ENCODE measurements around the gene TMTC1. TPM values are rescaled to one million over a fixed set of nuclear protein-coding genes. Genes with fewer than 3 reads are reported as not detected.
"Not testable (repeated sequence)": the region's sequence is repeated elsewhere in the genome, so short reads cannot be mapped to it uniquely, and the experiment has no call there.

TMTC1 gene
- total RNA-seq, 1 donor from 2014 or later, result 0.49 TPM

DNA sequence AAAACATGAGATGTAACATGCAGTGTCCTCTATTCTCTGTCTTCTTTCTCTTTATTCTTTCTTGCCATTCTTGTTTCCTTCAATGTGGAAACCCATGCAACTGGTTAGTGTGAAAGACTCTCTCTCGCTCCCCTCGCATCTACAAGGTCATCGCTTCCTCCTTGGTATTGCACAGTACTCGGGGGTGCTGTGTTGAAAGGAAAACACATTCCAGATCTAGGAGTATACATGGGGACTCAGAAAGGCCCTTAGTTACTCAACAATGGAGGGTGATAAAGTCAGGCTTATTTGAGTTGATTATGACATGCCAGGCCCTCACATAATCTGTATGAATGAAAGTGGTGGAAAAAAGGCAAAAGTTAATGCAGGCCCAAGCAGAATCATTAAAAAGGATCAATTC, 210.8 kb downstream of the TMTC1 start:
- H3K27ac Mint-ChIP-seq, result no peak overlapping the region
- H3K9me3 Mint-ChIP-seq, result no peaks in the 10 kb centered on the region
- H3K27me3 Mint-ChIP-seq, result no peaks in the 10 kb centered on the region
- H3K36me3 Mint-ChIP-seq (ENCODE audit: low read depth), result no peaks in the 10 kb centered on the region
- no peaks in the 10 kb centered on the region for H3K4me1 Mint-ChIP-seq
- intact Hi-C loops (cut with micrococcal nuclease), result no loop called here
- DNase-seq, result no peak
- H3K4me3 Mint-ChIP-seq, result no peak overlapping the region

DNA sequence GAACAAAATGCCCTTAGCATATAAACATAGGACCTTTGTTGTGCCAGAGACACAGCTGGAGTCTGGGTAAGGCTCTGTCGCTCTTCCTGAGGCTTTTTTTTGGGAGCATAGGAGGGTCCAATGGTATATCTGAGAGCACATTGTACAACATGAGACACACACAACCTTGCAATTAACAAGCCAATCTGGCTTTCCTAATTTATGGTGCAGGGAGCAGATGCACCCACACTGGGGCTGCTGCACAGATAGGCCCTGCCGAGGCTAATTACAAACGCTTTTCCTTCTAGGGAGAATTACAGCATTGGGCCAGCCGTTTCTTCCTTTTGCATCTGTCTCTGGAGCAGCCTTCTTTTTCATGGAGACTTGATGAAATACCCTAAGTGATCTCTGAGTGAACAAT, 211.3 kb downstream of the TMTC1 start:
- H3K27ac Mint-ChIP-seq, result no peak overlapping the region
- H3K4me1 Mint-ChIP-seq, result no peaks in the 10 kb centered on the region
- H3K9me3 Mint-ChIP-seq, result no peaks in the 10 kb centered on the region
- no peaks in the 10 kb centered on the region for H3K36me3 Mint-ChIP-seq (ENCODE audit: low read depth)
- no peak for DNase-seq
- no peaks in the 10 kb centered on the region for H3K27me3 Mint-ChIP-seq
- no peak overlapping the region for H3K4me3 Mint-ChIP-seq
- intact Hi-C loops (cut with micrococcal nuclease), result no loop called here

DNA sequence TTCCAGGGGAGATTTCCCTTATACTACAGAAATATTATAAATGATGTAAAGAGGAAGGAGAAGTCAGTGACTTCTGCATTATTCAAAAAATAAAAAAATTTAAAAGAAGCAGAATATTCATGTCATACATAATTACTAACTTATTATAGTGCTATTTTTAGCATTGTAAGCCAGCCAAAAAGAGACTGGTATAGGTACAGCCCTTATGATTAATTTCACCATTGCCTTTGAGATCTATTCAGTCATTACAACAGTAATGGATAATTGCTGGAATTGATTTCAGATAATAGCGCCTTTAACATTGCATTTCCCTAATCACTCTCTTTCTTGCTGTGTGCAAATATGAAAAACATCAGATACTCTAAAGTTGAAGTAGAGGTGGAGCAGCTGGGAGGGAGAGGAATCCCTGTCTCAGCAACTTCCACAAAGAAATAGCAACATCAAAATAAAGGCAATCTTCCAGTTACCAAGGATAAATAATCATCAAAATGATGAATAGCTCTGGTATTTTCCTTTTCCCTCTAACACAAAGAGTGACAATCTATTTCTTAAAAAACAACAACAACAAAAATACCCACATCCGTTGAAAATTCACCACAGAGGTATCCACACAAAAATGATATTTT, 214.5 kb downstream of the TMTC1 start:
- H3K4me1 Mint-ChIP-seq, result no peaks in the 10 kb centered on the region
- intact Hi-C loops (cut with micrococcal nuclease), result no loop called here
- H3K9me3 Mint-ChIP-seq, result no peaks in the 10 kb centered on the region
- DNase-seq, result no peak
- no peaks in the 10 kb centered on the region for H3K36me3 Mint-ChIP-seq (ENCODE audit: low read depth)
- no peak overlapping the region for H3K27ac Mint-ChIP-seq
- no peak overlapping the region for H3K4me3 Mint-ChIP-seq
- peaks cover 2% of the 10 kb centered on the region for H3K27me3 Mint-ChIP-seq

DNA sequence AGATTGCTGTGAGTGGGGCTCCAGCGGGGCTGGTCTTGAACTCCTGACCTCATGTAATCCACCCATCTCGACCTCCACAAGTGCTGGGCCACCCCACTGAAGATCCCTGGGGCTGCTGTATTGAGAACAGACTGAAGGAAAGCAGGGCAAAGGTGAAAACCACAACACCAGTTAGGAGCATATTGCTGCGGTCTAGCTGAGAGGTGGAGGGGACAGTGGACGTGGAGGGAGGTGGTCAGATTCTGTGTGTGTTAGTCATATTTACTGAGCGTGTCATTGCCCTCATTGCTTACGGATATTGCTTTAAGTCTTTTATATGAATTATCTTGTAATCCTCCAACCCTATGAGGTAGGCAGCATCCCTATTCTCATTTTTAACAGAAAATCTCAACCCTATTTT, 217.3 kb downstream of the TMTC1 start:
- DNase-seq, result no peak
- Mint-ChIP-seq H3K27ac (no peak overlapping the region), H3K4me3 (no peak overlapping the region), H3K27me3 (peaks cover 7% of the 10 kb centered on the region), H3K36me3 (ENCODE audit: low read depth) (no peaks in the 10 kb centered on the region), H3K9me3 (no peaks in the 10 kb centered on the region), H3K4me1 (peaks cover 4% of the 10 kb centered on the region)
- intact Hi-C loops (cut with micrococcal nuclease), result no loop called here

DNA sequence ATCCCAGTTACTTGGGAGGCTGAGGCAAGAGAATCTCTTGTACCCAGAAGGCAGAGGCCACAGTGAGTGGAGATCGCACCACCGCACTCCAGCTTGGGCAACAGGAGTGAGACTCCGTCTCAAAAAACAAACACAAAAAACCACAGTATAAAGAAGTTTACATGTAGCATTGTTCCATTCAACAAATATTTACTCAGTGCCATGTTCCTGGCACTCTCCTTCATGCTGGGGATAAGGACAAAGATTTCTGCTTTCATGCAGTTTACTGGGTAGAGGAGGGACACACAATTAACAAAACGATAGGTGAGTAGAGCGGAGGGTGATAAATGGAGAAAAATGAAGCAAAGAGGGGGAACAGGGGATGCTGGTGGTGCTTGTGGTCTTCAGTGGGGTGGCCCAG, 218.0 kb downstream of the TMTC1 start:
- no peak for DNase-seq
- no peak overlapping the region for H3K4me3 Mint-ChIP-seq
- no peak overlapping the region for H3K27ac Mint-ChIP-seq
- H3K9me3 Mint-ChIP-seq, result no peaks in the 10 kb centered on the region
- intact Hi-C loops (cut with micrococcal nuclease), result no loop called here
- peaks cover 4% of the 10 kb centered on the region for H3K4me1 Mint-ChIP-seq
- H3K36me3 Mint-ChIP-seq (ENCODE audit: low read depth), result no peaks in the 10 kb centered on the region
- H3K27me3 Mint-ChIP-seq, result peaks cover 7% of the 10 kb centered on the region

DNA sequence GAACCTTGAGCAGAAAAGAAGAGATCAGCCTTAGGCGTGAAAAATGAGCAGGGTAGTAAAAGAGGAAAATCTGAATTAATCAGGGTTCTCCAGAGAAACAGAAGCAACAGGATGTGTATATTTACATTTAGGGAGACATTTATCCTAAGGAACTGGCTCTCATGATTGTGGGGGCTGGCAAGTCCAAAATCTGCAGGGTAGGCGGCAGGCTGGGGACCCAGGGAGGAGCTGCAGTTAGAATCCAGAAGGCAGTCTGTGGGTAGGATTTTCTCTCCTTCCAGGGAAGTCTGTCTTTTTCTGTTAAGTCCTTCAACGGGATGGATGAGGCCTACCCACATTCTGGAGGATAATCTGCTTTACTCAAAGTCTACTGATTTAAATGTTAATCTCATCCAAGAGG, 218.8 kb downstream of the TMTC1 start:
- no peak overlapping the region for H3K4me3 Mint-ChIP-seq
- H3K36me3 Mint-ChIP-seq (ENCODE audit: low read depth), result no peaks in the 10 kb centered on the region
- no peak overlapping the region for H3K27ac Mint-ChIP-seq
- peaks cover 7% of the 10 kb centered on the region for H3K27me3 Mint-ChIP-seq
- intact Hi-C loops (cut with micrococcal nuclease), result no loop called here
- DNase-seq, result no peak
- H3K9me3 Mint-ChIP-seq, result no peaks in the 10 kb centered on the region
- H3K4me1 Mint-ChIP-seq, result peaks cover 4% of the 10 kb centered on the region

DNA sequence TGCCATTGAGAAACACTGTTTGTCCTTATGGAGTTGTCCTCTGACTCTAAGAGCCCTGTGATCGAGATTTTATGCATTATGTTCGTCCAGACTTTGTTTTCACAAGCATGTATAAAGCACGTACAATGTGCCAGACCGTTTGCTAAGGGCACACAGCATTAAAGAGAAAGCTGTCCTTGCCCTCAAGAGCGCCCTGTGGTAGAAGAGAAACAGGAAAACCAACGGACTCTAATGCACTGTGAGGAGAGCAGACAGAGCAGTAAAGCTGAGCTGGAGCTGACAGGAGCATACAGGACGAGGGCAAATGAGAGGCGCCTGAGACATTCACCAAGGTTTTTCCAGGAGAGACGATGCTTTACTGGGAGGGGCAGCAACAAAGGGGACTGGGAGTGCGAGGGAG, 220.1 kb downstream of the TMTC1 start:
- H3K4me3 Mint-ChIP-seq, result peak overlapping the region; percentile 61
- no peaks in the 10 kb centered on the region for H3K9me3 Mint-ChIP-seq
- peaks cover 7% of the 10 kb centered on the region for H3K27me3 Mint-ChIP-seq
- peaks cover 4% of the 10 kb centered on the region for H3K4me1 Mint-ChIP-seq
- no peak for DNase-seq
- intact Hi-C loops (cut with micrococcal nuclease), result no loop called here
- H3K27ac Mint-ChIP-seq, result no peak overlapping the region
- H3K36me3 Mint-ChIP-seq (ENCODE audit: low read depth), result no peaks in the 10 kb centered on the region

DNA sequence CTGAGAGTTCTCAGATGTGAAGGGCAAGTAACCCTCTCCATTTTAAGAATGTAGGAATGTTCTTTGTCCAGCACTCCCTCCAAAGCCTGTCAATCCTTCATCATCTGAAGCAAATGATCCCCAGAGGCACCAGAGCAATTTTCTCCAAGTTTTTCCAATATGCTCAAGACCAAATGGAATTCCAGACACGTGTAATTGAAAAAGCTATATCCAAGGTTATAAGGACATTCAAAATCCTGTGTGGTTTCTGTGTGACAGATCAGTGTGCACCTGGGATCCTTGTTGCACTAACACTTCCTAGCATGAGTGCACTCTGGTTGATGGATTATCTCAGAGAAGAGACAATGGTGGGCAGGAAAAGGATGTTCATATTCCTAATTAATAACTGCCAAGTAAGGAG, 220.7 kb downstream of the TMTC1 start:
- intact Hi-C loops (cut with micrococcal nuclease), result no loop called here
- Mint-ChIP-seq H3K27me3 (peaks cover 7% of the 10 kb centered on the region), H3K4me1 (peaks cover 4% of the 10 kb centered on the region), H3K9me3 (no peaks in the 10 kb centered on the region), H3K4me3 (no peak overlapping the region), H3K36me3 (ENCODE audit: low read depth) (no peaks in the 10 kb centered on the region), H3K27ac (no peak overlapping the region)
- no peak for DNase-seq

DNA sequence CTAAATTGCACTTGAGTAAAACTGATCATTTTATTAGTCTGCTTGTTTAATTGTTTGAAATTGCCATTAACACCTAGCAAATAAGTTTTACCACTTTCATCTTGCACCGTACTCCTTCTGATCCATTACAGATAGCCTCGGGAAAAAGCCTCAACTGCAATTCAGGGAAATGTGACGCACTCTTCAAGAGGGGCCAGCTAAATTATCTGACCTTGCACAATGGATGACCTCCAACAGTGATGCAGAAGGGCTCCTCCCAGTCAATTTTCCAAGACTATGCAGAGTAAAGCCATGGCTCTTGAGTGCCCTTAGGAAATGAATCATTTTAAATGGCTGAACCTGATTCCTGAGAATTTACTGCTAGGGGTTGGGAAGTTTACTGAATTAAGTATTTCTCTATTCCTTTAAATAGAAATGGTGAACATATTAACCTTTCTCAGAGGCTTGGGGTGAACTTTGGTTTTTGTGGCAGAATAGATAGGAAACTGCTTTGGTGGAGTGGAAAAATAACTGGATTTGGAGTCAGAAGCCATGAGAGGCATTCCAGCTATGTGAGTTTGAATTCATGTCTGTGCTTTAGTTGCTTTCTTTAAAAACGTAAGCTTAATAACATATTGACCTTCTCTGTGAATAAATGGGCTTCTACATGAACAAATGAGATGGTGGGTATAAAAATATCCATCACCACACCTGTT, 221.5 kb downstream of the TMTC1 start:
- no peaks in the 10 kb centered on the region for H3K9me3 Mint-ChIP-seq
- H3K4me3 Mint-ChIP-seq, result no peak overlapping the region
- no peak overlapping the region for H3K27ac Mint-ChIP-seq
- DNase-seq, result no peak
- H3K4me1 Mint-ChIP-seq, result peaks cover 4% of the 10 kb centered on the region
- no peaks in the 10 kb centered on the region for H3K36me3 Mint-ChIP-seq (ENCODE audit: low read depth)
- intact Hi-C loops (cut with micrococcal nuclease), result no loop called here
- peaks cover 7% of the 10 kb centered on the region for H3K27me3 Mint-ChIP-seq

DNA sequence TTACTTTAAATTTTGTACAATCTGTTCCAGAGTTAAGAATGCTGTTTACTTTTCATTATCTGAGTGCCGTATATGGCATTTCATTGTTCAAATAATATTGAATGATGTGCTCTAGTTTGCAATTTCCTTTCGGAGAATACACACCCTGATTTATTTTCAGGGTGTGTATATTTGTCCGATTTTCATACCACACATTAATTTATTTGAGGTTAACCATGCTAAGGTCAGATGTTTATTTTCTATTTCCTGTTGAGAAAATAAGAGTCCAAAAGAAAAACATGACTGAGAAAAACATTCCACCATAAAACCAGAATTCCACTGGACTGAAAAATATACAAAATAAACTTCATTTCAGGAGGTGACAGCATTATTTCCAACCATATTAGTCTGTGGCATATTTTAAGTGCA, 222.1 kb downstream of the TMTC1 start:
- H3K9me3 Mint-ChIP-seq, result no peaks in the 10 kb centered on the region
- intact Hi-C loops (cut with micrococcal nuclease), result no loop called here
- H3K36me3 Mint-ChIP-seq (ENCODE audit: low read depth), result no peaks in the 10 kb centered on the region
- H3K27me3 Mint-ChIP-seq, result peaks cover 7% of the 10 kb centered on the region
- H3K27ac Mint-ChIP-seq, result no peak overlapping the region
- no peak for DNase-seq
- peaks cover 4% of the 10 kb centered on the region for H3K4me1 Mint-ChIP-seq
- no peak overlapping the region for H3K4me3 Mint-ChIP-seq

DNA sequence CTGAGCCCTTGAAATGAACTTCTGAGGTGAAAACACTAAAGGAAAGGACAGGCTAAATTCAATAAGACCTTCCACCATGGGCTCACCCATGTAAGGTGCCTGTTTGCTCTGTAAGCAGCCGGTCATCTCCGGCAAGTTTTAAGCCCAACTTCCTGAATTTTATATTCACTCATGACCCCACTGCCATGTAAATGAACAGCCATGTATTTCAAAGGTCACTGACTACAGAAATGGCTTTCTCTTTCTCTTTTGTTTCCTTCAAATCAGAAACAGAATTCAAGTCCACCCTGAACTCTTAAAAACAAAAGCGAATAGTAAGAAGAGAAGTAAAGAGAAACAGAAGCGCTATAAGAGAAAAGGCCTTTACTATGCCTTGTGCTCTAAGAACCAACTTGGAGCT, 224.5 kb downstream of the TMTC1 start:
- peaks cover 5% of the 10 kb centered on the region for H3K27me3 Mint-ChIP-seq
- intact Hi-C loops (cut with micrococcal nuclease), result no loop called here
- no peaks in the 10 kb centered on the region for H3K9me3 Mint-ChIP-seq
- no peaks in the 10 kb centered on the region for H3K36me3 Mint-ChIP-seq (ENCODE audit: low read depth)
- no peak for DNase-seq
- no peak overlapping the region for H3K4me3 Mint-ChIP-seq
- H3K4me1 Mint-ChIP-seq, result peaks cover 4% of the 10 kb centered on the region
- no peak overlapping the region for H3K27ac Mint-ChIP-seq

DNA sequence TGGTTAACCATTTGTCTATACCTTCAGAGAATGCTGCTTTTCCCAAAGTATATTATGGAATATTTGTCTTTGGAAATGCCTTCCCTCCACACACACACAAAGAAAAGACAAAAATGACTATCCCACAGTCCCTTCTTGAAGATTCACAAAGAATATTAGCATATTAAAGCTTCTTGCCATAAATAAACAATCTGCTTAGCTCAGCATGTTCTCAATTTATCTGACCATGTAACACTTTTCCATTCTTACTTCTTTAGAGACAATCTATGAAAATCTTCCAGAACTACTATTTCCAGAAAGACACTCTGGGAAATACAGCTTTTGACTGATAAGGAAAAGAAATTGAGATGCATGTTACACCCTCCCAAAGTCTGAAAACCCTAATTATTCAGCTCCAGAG, 227.4 kb downstream of the TMTC1 start:
- intact Hi-C loops (cut with micrococcal nuclease), result no loop called here
- Mint-ChIP-seq H3K4me1 (no peaks in the 10 kb centered on the region), H3K27ac (no peak overlapping the region), H3K27me3 (no peaks in the 10 kb centered on the region), H3K4me3 (no peak overlapping the region), H3K36me3 (ENCODE audit: low read depth) (no peaks in the 10 kb centered on the region), H3K9me3 (no peaks in the 10 kb centered on the region)
- DNase-seq, result no peak

DNA sequence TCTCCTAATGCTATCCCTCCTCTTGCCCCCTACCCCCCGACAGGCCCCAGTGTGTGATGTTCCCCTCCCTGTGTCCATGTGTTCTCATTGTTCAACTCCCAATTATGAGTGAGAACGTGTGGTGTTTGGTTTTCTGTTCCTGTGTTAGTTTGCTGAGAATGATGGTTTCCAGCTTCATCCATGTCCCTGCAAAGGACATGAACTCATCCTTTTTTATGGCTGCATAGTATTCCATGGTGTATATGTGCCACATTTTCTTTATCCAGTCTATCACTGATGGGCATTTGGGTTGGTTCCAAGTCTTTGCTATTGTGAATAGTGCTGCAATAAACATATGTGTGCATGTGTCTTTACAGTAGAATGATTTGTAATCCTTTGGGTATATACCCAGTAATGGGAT, 228.3 kb downstream of the TMTC1 start:
- H3K9me3 Mint-ChIP-seq; H3K27me3 Mint-ChIP-seq; H3K27ac Mint-ChIP-seq; DNase-seq; H3K4me1 Mint-ChIP-seq; intact Hi-C loops (cut with micrococcal nuclease); H3K4me3 Mint-ChIP-seq; H3K36me3 Mint-ChIP-seq (ENCODE audit: low read depth): not testable (repeated sequence)

DNA sequence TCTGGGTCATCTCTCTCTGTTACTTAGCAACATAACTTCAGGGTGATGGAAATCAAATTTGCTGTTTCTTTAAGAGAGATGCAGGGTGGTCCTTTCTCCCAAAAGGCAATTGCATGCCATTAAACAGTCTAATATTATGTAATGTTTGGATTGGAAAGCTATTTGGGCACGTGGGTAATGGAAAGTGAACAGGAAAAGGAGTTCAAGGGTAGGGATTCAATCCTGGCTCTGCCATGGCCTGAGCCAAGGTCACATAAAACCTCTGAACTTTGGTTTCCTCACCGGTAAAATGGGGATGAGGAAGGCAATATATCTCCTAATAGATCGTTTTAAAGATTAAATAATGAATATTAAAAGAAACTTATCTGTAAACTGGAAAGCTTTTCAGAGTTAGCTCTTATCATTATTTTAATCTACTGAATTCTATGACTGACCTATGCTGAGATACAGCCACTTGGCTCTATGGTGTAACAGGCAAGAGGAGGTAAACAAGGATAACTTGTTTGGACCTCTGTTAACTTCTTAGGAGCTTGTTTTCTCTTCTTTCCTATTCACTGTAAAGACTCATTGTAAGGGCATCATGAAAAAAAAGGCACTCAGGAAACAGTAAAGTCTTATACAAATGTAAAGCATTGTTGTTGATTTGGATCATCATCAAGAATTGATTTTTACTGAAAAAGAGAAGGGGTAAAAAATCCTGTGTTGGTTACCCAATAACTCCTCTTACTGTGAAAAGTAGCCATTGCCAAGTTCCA, 230.6 kb downstream of the TMTC1 start:
- DNase-seq, result no peak
- no peaks in the 10 kb centered on the region for H3K36me3 Mint-ChIP-seq (ENCODE audit: low read depth)
- no peak overlapping the region for H3K4me3 Mint-ChIP-seq
- H3K27me3 Mint-ChIP-seq, result no peaks in the 10 kb centered on the region
- no peaks in the 10 kb centered on the region for H3K9me3 Mint-ChIP-seq
- H3K27ac Mint-ChIP-seq, result no peak overlapping the region
- no peaks in the 10 kb centered on the region for H3K4me1 Mint-ChIP-seq
- intact Hi-C loops (cut with micrococcal nuclease), result loop anchor here (1.0 kb wide), 2 partner anchors 1254 to 1291 kb away; no protein-coding TSS in a partner anchor
